Breast epithelium (tissue), 4 donors: Measurements from ENCODE around the gene SLC25A34. TPM values are rescaled to one million over a fixed set of nuclear protein-coding genes. Genes with fewer than 3 reads are reported as not detected.

ENCODE experiments used
- DNase-seq, 2 donors: peaks; one replicate each; pipeline ENCODE4 v3.0.0-alpha.2; 2019; ENCODE audit warnings: low spot score in 2 of 2
- H3K27ac ChIP-seq, 2 donors: fragments of 200-600 bp; sonication (generic) in 1 of 2; one replicate each; pipeline ENCODE4 v1.5.1; 2016 to 2019; ENCODE audit warnings: mild to moderate bottlenecking in 1 of 2
- H3K27me3 ChIP-seq, 2 donors: fragments of 200-600 bp; sonication (generic) in 1 of 2; one replicate each; pipeline versions ENCODE4 v1.5.1 to v1.6.0; 2017 to 2019; ENCODE audit warnings: control low read depth in 1 of 2, mild to moderate bottlenecking in 1 of 2
- H3K36me3 ChIP-seq: fragments of 200-600 bp; one replicate; pipeline ENCODE4 v1.5.1; 2019
- H3K4me1 ChIP-seq, 2 donors: fragments of 200-600 bp; sonication (generic); one replicate each; pipeline ENCODE4 v1.5.1; 2016 to 2019; ENCODE audit warnings: control low read depth in 1 of 2
- H3K4me3 ChIP-seq, 3 donors: fragments of 200-600 bp; sonication (generic); 1 replicate in 2 of 3; 2 replicates in 1 of 3; pipeline ENCODE4 v1.5.1; 2016 to 2019; ENCODE audit warnings: mild to moderate bottlenecking in 3 of 3, moderate library complexity in 2 of 3
- H3K9me3 ChIP-seq, 2 donors: fragments of 200-600 bp; sonication (generic) in 1 of 2; one replicate each; pipeline ENCODE4 v1.5.1; 2016 to 2019; ENCODE audit warnings: control low read depth in 1 of 2
- POLR2A ChIP-seq: fragments of 450-650 bp; IDR thresholded peaks from one replicate; pipeline ENCODE4 v1.6.1; 2016; ENCODE audit warnings: antibody characterized with exemption, mild to moderate bottlenecking, moderate library complexity
- POLR2AphosphoS5 ChIP-seq, 3 donors: sonication (generic); formaldehyde crosslinking; IDR thresholded peaks; one replicate each; pipeline ENCODE4 v1.6.1; 2017; ENCODE audit warnings: antibody characterized with exemption in 3 of 3
- intact Hi-C: fragments of 100-400 bp; cut with DNase I; formaldehyde crosslinking; loops from one replicate; pipeline ENCODE4 v1.15.1; 2023; ENCODE audit warnings: low total_unique reads
- total RNA-seq, 3 donors: library from RNA; depleted of rRNA; stranded (reverse); fragments of >200 nt; gene quantifications; one replicate each; pipeline ENCODE4 v1.1.0, GENCODE V29; 2016
- TF ChIP-seq, protein P1 (sequence below), 3 donors: fragments of 450-650 bp; IDR thresholded peaks; one replicate each; pipeline ENCODE4 v1.5.1; 2016 to 2017; ENCODE audit warnings: antibody characterized with exemption in 3 of 3, mild to moderate bottlenecking in 3 of 3, moderate library complexity in 3 of 3

Gene SLC25A34
- total RNA-seq, 3 donors from 2014 or later, result 1.0 to 1.8 (median 1.3) TPM

DNA sequence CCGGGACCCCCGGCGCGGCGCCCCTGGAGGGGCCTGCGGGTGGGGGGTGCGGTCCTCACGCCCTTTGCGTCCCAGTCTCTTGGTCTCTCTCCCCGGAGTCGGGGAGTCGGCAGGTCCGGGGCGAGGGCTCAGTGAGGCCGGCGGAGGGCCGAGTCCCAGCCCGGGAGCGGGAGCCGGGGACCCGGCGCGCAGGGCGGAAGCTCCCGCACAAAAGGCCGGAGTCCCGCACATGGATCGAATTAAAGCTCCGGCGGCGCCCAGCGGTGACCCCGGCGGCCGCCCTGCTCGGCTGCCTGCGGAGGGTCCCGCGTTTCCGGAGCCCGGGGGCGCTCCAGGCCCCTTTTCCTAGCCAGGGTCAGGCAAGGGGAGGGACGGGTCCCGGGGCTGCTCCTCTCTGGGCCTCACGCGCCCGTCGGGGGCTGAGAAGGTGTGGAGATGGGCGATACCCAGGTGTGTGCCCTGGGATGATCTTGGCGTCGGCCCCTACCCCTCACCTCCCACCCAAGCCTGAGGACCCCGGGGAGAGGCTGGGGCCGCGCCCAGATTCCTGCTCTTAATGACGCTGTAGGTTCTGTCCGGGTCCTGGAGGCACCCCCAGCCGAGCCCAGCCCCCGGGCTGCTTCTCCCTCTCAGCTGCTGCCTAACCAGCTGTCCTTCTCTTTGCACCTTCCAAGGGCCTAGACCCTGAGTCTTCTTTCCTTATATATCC is 23.0 kb downstream of the SLC25A34 start:
- DNase-seq, result no peak
- peaks cover 5 to 22% of the 10 kb centered on the region in 2 donors for H3K4me1 ChIP-seq
- peak overlapping the region; percentile 58 to 96 (median 86) for H3K4me3 ChIP-seq
- H3K36me3 ChIP-seq, result no peaks in the 10 kb centered on the region
- H3K27ac ChIP-seq, result peak overlapping the region; percentile 80 to 93
- no peaks in the 10 kb centered on the region for H3K9me3 ChIP-seq
- intact Hi-C loops, result no loop called here
- no peaks in the 10 kb centered on the region for H3K27me3 ChIP-seq
- TF ChIP-seq, protein P1, sequence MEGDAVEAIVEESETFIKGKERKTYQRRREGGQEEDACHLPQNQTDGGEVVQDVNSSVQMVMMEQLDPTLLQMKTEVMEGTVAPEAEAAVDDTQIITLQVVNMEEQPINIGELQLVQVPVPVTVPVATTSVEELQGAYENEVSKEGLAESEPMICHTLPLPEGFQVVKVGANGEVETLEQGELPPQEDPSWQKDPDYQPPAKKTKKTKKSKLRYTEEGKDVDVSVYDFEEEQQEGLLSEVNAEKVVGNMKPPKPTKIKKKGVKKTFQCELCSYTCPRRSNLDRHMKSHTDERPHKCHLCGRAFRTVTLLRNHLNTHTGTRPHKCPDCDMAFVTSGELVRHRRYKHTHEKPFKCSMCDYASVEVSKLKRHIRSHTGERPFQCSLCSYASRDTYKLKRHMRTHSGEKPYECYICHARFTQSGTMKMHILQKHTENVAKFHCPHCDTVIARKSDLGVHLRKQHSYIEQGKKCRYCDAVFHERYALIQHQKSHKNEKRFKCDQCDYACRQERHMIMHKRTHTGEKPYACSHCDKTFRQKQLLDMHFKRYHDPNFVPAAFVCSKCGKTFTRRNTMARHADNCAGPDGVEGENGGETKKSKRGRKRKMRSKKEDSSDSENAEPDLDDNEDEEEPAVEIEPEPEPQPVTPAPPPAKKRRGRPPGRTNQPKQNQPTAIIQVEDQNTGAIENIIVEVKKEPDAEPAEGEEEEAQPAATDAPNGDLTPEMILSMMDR (IDR thresholded peaks at IDR 0.05), result no peak
- TF ChIP-seq POLR2AphosphoS5 (IDR thresholded peaks at IDR 0.05) (no peak), POLR2A (no peak)

DNA sequence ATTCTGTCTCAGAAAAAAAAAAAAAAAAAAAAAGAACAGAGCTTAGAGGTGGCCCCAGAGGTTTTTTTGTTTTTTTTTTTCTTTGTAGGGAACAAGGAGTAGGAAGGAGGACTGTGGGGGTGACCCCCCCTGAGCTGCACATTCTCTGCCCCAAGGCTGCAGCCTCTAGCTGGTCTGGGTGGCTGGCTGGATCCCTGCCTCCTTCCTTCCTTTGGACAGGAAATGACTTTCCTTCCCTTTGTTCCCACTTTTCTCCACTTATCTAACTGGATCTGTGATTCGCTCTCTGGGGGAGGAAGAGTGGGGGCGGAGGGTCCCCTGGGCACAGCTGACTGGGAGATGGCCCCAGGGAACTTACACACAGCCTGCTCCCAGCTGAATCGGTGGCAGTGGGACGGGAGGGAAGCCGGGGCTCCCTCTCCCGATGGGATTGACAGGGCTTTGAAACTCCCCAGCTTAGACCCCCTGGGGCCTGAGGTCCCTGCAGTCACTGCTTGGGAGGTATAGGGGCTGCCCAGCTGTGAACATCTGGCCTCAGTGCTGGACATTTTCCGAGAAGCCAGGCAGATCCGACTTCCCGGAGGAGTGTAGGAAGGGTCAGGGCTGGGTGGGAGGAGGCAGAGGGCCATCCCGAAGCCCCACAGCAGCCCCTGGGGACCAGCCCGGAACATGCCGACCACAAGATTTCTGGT is 24.6 kb downstream of the SLC25A34 start:
- intact Hi-C loops, result no loop called here
- Histone ChIP-seq H3K27ac (peak overlapping the region; percentile 80 to 93), H3K27me3 (no peaks in the 10 kb centered on the region), H3K4me1 (peaks cover 5 to 22% of the 10 kb centered on the region in 2 donors), H3K36me3 (no peaks in the 10 kb centered on the region), H3K4me3 (peak overlapping the region in 2 of 3 donors; percentile 23 to 96), H3K9me3 (no peaks in the 10 kb centered on the region)
- TF ChIP-seq, protein P1 (IDR thresholded peaks at IDR 0.05), result no peak
- TF ChIP-seq POLR2AphosphoS5 (IDR thresholded peaks at IDR 0.05) (peak in 1 of 3 donors; percentile 15), POLR2A (no peak)
- no peak for DNase-seq

DNA sequence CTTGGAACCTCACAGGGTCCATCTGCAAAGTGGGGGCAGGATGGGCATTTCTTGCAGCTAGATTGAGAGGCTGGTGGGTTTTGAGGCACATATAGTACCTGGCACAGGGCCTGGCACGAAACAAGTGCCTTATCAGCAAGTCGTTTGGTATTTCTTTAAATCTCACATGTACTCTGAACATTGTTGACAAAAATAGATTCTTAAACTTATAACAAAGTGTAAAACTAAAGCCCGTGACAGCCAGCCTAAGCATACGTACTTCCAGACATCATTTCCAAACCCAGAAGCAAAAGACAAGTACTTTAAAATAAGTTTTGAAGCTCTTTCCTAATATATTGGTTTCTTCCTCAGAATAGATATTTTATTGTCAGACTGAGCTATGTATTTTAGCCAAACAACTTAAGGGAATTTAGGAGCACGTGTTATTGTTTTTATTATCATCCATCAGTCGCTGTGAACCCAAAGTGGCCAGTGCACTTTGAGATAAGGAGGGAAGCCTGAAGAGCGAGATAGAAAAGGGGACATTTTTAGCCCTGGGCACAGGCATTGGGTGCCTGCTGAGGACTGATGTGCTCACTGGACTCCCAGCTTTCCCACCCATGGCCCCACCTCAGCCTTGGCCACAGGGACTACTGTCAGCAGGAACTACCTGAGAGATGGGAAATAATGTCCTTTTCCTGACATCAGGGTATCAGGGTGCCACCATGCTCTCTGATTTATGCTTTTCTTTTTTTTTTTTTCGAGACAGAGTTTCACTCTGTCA is 25.5 kb downstream of the SLC25A34 start:
- H3K27ac ChIP-seq, result peak overlapping the region; percentile 80 to 93
- DNase-seq, result no peak
- TF ChIP-seq POLR2AphosphoS5 (IDR thresholded peaks at IDR 0.05) (no peak), POLR2A (no peak)
- TF ChIP-seq, protein P1 (IDR thresholded peaks at IDR 0.05), result no peak
- peak overlapping the region in 1 of 3 donors; percentile 96 for H3K4me3 ChIP-seq
- no peaks in the 10 kb centered on the region for H3K36me3 ChIP-seq
- no peaks in the 10 kb centered on the region for H3K9me3 ChIP-seq
- peaks cover 5 to 22% of the 10 kb centered on the region in 2 donors for H3K4me1 ChIP-seq
- H3K27me3 ChIP-seq, result no peaks in the 10 kb centered on the region
- intact Hi-C loops, result no loop called here

DNA sequence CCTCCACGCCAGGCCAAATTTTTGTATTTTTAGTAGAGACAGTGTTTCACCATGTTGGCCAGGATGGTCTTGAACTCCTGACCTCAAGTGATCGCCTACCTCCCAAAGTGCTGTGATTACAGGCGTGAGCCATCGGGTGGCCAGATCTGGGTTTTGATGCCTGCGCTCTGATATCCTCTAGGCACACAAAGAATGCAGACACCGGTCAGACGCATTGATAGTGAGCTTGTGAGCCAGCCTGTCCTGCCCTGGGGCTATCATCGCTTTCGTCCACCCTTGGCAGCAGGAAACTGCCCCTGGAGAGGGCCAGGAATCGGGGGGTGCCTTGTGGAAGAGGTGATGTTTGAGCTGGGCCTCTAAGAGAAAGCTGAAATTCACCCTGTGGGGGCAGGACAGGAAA is 26.5 kb downstream of the SLC25A34 start:
- no peak overlapping the region for H3K4me3 ChIP-seq
- intact Hi-C loops, result no loop called here
- DNase-seq, result no peak
- H3K27me3 ChIP-seq, result no peaks in the 10 kb centered on the region
- H3K27ac ChIP-seq, result peak overlapping the region in 1 of 2 donors; percentile 11
- no peak for TF ChIP-seq POLR2AphosphoS5 (IDR thresholded peaks at IDR 0.05)
- TF ChIP-seq POLR2A, result no peak
- TF ChIP-seq, protein P1 (IDR thresholded peaks at IDR 0.05), result no peak
- H3K36me3 ChIP-seq, result no peaks in the 10 kb centered on the region
- H3K4me1 ChIP-seq, result peaks cover 5 to 18% of the 10 kb centered on the region in 2 donors
- no peaks in the 10 kb centered on the region for H3K9me3 ChIP-seq
